IPS-15b (cell line): ENCODE measurements around the gene MYBPC1.
"Not testable (repeated sequence)": the region's sequence is repeated elsewhere in the genome, so short reads cannot be mapped to it uniquely, and the experiment has no call there.

Source experiments
- H3K27me3 ChIP-seq: one replicate; pipeline ENCODE4 v1.6.1; 2013; ENCODE audit warnings: low read length; ENCODE audit not compliant: control insufficient read depth, insufficient read depth
- H3K36me3 ChIP-seq: one replicate; pipeline ENCODE4 v1.6.1; 2013; ENCODE audit warnings: low read length; ENCODE audit not compliant: control insufficient read depth, insufficient read depth
- H3K4me1 ChIP-seq: one replicate; pipeline ENCODE4 v1.6.1; 2013; ENCODE audit warnings: mild to moderate bottlenecking, low read length; ENCODE audit not compliant: control insufficient read depth, insufficient read depth
- H3K4me3 ChIP-seq: one replicate; pipeline ENCODE4 v1.5.1; 2013; ENCODE audit warnings: low read depth, low read length
- H3K9ac ChIP-seq: one replicate; pipeline ENCODE4 v1.6.1; 2013; ENCODE audit warnings: low read depth, mild to moderate bottlenecking, low read length
- H3K9me3 ChIP-seq: one replicate; pipeline ENCODE4 v1.6.1; 2013; ENCODE audit warnings: mild to moderate bottlenecking, low read length; ENCODE audit not compliant: control insufficient read depth, insufficient read depth

The MYBPC1 gene

DNA sequence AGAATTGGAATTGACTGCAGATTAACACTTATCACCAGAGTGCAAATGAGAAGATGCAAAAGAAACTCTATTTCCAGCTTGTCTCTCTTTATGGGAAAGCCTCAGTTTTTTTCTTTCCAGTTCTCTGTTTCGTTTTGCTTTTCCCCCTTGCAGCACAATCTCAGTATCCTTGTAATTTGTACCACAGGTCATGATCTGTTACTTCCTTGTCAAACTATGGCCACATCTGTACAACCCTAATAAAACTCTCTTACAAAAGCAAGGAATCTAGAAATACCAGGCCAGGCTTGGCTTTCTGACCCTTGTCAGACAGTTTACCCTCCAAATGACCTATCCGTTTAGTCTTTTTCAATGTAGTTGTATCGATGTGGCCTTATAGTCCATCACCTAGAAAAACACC lies 33.9 kb downstream of the MYBPC1 start:
- Histone ChIP-seq H3K4me1 (no peaks in the 10 kb centered on the region), H3K9ac (no peak overlapping the region), H3K36me3 (no peaks in the 10 kb centered on the region), H3K4me3 (no peak overlapping the region), H3K27me3 (no peaks in the 10 kb centered on the region), H3K9me3 (no peaks in the 10 kb centered on the region)

DNA sequence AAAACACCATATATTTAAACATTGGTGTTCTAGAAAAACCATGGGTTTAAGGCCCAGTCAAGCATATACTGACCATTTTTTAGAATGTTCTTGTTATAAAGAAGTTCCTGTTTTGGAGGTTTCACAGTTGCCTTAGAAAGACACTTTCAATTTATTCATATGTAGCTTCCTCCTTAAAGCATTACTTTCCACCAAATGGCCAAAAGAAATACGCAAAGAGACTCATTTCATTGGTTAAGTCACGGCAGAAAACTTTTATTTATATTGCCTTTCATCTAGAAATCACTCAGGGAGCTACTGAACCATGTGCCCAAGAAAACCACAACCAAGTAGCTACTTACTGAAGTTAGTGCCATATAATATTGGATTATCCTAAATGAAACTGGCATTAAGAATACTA lies 40.0 kb downstream of the MYBPC1 start:
- H3K27me3 ChIP-seq: no peaks in the 10 kb centered on the region
- no peaks in the 10 kb centered on the region for H3K9me3 ChIP-seq
- H3K9ac ChIP-seq: no peak overlapping the region
- H3K36me3 ChIP-seq: no peaks in the 10 kb centered on the region
- H3K4me3 ChIP-seq: no peak overlapping the region
- H3K4me1 ChIP-seq: no peaks in the 10 kb centered on the region

DNA sequence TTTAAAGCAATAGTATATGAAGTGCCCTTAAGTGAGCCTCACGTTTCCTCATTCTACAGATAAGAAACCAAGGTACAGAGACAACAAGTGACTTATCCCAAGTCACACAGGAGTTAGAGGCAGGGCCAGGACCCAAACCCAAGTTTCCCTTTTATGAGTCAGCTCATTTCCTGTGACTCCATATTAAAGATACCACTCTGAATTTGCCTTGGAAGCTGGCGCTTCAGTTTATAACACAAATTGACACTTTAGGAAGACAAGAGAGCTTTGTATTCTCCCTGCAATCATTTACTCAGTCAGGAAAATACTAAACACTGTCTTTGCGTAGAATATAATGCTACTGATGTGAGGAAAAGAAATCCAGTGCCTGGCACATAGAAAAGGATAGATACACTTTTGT lies 43.2 kb downstream of the MYBPC1 start:
- peaks cover 15% of the 10 kb centered on the region for H3K27me3 ChIP-seq
- no peak overlapping the region for H3K4me3 ChIP-seq
- no peaks in the 10 kb centered on the region for H3K36me3 ChIP-seq
- H3K9me3 ChIP-seq: no peaks in the 10 kb centered on the region
- H3K9ac ChIP-seq: no peak overlapping the region
- H3K4me1 ChIP-seq: peaks cover 4% of the 10 kb centered on the region

DNA sequence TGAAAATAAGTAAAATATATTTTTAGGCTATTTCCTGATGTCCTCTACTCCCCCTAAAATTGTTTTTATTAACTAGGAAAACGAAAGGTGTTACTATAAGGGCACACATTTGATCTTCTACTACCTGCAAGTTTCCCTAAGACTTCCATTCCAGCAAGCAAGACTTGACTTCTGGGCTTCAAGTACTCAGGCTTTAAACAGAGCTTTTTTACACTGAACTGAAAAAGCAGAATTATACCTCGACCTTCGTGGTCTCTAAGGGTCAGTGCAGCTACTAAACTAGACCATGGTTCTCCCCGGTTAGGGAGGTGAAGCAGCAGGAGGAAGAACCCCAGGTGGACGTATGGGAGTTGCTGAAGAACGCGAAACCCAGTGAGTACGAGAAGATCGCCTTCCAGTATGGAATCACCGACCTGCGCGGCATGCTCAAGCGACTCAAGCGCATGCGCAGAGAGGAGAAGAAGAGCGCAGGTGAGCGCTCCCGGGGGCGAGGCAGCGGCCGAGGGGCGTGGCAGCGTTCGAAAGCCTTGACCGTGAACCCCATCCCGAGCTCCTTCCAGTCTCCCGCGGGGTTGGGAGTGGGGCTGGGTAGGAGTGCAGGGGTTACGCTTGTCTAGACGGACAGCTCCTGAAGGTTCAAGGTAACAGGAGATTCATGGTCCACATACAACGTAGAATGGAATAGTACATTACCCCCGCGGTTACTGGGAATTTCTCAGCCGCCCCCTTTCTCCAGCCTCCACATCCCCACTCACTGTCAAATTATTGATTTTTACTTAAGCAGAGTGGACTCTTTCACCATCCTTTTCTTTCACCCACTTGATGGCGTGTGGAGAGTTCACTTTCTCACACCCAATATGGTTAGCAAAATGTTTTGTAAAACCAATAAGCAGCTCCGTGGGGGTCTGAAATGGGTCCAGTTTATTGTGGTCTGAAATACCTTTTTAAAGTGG lies 47.6 kb downstream of the MYBPC1 start:
- H3K27me3 ChIP-seq: peaks cover 16% of the 10 kb centered on the region
- no peaks in the 10 kb centered on the region for H3K36me3 ChIP-seq
- H3K9ac ChIP-seq: no peak overlapping the region
- H3K9me3 ChIP-seq: no peaks in the 10 kb centered on the region
- peaks cover 4% of the 10 kb centered on the region for H3K4me1 ChIP-seq
- peak overlapping the region; percentile 63 for H3K4me3 ChIP-seq

DNA sequence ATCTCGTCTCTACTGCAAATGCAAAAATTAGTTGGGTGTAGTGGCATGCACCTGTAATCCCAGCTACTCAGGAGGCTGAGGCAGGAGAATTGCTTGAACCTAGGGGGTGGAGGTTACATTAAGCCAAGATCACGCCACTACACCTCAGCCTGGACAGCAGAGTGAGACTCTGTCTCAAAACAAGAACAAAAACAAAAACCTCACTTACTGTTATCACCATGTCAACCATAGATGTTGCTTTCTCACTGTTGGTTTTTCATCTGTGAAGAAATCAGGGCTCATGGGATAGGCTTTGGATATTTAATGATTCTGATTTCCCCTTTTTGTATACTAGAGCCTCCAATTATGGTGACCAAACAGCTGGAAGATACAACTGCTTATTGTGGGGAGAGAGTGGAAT lies 52.9 kb downstream of the MYBPC1 start:
- no peaks in the 10 kb centered on the region for H3K36me3 ChIP-seq

DNA sequence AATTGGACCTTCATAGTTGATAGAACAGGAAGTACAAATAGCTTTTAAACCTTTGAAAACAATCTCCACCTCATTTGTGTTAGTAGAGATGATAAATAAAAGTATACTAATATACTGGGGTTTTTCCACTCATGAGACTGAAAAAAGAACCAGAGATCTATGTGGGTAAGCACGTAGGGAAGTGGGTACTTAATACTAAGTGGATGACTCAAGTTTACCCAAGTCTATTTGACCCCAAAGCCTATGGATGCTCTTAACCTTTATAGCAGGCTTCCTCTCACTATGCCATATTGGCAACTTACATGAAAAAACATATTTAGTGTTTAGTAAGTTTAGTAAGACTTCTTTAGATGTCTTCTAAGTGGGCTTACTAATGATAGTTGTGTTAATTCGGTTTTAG lies 53.4 kb downstream of the MYBPC1 start:
- H3K27me3 ChIP-seq: no peaks in the 10 kb centered on the region

More for the DNA sequence above, 52.9 kb downstream of the MYBPC1 start:
- no peak overlapping the region for H3K9ac ChIP-seq
- peaks cover 3% of the 10 kb centered on the region for H3K27me3 ChIP-seq
- H3K4me1 ChIP-seq: no peaks in the 10 kb centered on the region
- no peak overlapping the region for H3K4me3 ChIP-seq
- no peaks in the 10 kb centered on the region for H3K9me3 ChIP-seq

DNA sequence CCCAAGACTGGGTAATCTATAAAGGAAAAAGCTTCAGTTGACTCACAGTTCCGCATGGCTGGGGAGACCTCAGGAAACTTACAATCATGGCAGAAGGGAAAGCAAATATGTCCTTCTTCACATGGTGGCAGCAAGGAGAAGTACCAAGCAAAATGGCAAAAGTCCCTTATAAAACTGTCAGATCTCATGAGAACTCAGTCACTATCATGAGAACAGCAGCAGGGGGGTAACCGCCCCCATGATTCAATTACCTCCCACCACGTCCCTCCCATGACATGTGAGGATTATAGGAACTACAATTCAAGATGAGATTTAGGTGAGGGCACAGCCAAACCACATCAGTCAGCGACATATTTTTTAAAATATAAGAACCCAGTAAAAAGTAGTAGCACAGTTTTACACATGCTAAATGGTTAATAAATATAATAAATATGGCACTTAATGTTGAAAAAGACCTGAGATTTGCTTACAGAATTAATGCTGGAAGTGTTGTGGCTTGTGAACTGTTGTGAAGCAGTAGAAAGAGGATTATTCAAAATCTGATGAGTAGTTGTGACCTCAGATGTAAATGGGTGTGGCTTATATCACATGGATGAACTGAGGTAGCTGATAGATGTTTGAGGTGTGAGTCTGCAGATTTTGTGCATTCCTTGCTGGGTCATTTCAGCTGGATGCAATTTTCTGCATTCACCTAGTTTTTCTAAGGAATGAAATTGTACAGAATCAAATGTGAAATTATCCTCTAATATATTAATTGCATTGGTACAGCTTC lies 55.8 kb downstream of the MYBPC1 start:
- Histone ChIP-seq H3K4me3 (no peak overlapping the region), H3K27me3 (no peaks in the 10 kb centered on the region), H3K4me1 (no peaks in the 10 kb centered on the region), H3K9me3 (no peaks in the 10 kb centered on the region), H3K9ac (no peak overlapping the region), H3K36me3 (no peaks in the 10 kb centered on the region)

More for the DNA sequence above, 53.4 kb downstream of the MYBPC1 start:
- H3K9me3 ChIP-seq: no peaks in the 10 kb centered on the region
- no peak overlapping the region for H3K9ac ChIP-seq
- no peaks in the 10 kb centered on the region for H3K36me3 ChIP-seq
- no peaks in the 10 kb centered on the region for H3K4me1 ChIP-seq
- H3K4me3 ChIP-seq: no peak overlapping the region

DNA sequence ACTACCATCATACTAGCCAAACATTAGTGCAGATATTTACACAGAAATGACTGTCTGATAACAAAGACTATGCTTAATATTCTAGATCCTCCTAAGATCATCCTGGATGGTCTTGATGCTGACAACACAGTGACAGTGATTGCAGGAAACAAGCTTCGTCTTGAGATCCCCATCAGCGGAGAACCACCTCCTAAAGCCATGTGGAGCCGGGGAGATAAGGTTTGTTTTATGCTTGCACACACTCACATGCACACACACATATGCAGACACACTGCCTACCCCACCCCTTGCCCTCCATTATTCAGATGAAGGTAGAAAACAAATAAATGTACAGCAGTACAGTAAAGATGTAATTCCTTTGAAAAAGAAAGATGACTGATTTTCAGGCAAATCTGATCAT lies 58.3 kb downstream of the MYBPC1 start:
- no peaks in the 10 kb centered on the region for H3K36me3 ChIP-seq
- H3K27me3 ChIP-seq: no peaks in the 10 kb centered on the region
- H3K9me3 ChIP-seq: no peaks in the 10 kb centered on the region
- H3K9ac ChIP-seq: no peak overlapping the region
- no peak overlapping the region for H3K4me3 ChIP-seq
- no peaks in the 10 kb centered on the region for H3K4me1 ChIP-seq

DNA sequence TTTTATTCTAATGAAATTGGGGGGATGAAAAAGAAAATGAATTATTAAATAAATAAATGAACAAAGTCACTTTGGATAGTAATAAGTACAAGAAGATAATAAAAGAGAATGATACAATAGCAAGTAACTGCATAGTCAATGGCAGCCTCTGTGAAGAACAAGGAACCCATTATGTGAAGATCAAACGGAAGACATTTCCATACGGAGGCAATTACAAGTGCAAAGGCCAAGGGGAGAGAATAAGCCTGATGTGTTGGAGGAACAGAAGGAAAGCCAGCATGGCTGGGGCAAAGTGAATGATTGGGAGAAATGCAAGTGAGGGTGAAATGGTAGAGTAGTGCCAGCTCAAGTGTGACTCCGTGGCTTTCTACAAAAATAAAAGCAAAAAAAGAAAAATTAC lies 58.7 kb downstream of the MYBPC1 start:
- H3K36me3 ChIP-seq: no peaks in the 10 kb centered on the region
- no peak overlapping the region for H3K9ac ChIP-seq
- no peaks in the 10 kb centered on the region for H3K27me3 ChIP-seq
- H3K9me3 ChIP-seq: no peaks in the 10 kb centered on the region
- no peaks in the 10 kb centered on the region for H3K4me1 ChIP-seq
- H3K4me3 ChIP-seq: no peak overlapping the region

DNA sequence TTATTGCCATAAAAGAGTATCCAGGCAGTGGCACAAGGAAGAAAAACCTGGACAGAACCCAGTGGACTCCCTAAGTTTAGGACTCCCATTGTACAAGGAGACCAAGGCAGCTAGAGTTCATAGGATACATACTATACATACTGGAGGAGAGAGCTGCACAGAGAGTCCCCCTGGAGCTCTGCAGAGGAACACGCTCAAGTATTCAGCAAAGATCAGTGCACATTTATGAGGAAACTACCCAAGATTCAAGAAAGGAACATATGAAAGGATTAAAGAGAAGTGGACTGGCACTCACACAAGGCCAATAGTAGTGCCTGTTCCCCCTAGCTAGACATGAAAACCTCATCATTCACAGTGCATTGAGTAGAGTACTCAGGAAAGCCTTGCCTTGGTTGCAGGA lies 59.7 kb downstream of the MYBPC1 start:
- H3K4me3 ChIP-seq: no peak overlapping the region

DNA sequence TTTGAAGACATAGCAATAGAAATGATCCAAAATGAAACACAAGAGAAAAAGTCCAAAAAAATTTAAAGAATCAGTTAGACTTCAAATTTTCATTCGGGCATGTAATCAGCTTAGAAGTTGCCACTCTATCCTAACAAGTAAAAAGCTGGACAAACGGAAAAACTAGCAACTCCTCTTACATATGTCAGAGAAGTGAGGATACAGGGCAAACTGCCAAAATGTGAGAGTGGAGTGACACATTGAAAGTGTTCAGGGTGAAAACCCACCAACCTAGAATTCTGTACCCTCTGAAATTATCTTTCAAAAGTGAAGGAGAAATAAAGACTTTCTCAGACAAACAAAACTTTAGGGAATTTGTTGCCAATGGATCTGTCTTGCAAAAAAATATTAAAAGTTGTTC lies 60.6 kb downstream of the MYBPC1 start:
- H3K9me3 ChIP-seq: no peaks in the 10 kb centered on the region
- no peaks in the 10 kb centered on the region for H3K4me1 ChIP-seq
- H3K4me3 ChIP-seq: no peak overlapping the region
- no peak overlapping the region for H3K9ac ChIP-seq
- H3K27me3 ChIP-seq: no peaks in the 10 kb centered on the region
- H3K36me3 ChIP-seq: no peaks in the 10 kb centered on the region

More for the DNA sequence above, 59.7 kb downstream of the MYBPC1 start:
- H3K36me3 ChIP-seq: no peaks in the 10 kb centered on the region
- no peaks in the 10 kb centered on the region for H3K9me3 ChIP-seq
- no peak overlapping the region for H3K9ac ChIP-seq
- no peaks in the 10 kb centered on the region for H3K27me3 ChIP-seq
- no peaks in the 10 kb centered on the region for H3K4me1 ChIP-seq

DNA sequence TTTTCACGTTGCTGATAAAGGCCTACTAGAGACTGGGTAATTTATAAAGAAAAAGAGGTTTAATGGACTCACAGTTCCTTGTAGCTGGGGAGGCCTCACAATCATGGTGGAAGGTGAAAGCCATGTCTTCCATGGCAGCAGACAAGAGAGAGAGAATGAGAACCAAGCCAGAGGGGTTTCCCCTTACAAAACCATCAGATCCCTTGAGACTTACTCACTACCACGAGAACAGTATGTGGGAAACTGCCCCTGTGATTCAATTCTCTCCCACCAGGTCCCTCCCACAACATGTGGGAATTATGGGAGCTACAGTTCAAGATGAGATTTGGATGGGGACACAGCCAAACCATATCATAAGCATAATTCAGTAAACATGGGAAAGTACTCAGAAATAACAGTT lies 65.9 kb downstream of the MYBPC1 start:
- H3K4me3 ChIP-seq, H3K4me1 ChIP-seq, H3K9ac ChIP-seq, H3K27me3 ChIP-seq, H3K9me3 ChIP-seq, H3K36me3 ChIP-seq: not testable (repeated sequence)
